ENCODE results near the gene ARHGAP25.

DNA sequence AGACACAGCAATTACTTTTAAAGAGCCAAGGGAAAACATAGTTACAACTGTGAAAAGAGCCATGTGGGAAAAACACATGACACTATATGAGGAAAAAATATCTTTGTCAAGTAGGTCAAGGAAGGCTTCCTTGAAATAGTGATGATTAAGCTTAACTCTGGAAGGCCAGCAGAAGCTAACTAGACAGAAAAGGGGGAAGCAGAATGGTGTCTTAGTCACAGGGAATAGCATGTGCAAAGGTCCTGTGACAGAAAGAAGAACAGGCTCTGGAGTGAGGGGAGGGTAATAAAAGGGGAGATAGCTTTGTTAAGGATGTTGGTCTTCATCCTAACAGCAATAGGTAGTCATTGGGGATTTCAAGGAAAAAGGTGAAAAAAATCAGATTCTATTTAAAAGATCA is 64.0 kb downstream of the ARHGAP25 start:
- TF ChIP-seq POLR2A (IDR thresholded peaks at IDR 0.05; ENCODE audit: low read depth, low read length) (no peak), TAF1 (IDR thresholded peaks at IDR 0.05; ENCODE audit: borderline replicate concordance, low read depth, low read length) (no peak)

All from GM12892 (cell line).